Type B pancreatic cell (in vitro differentiated cells): ENCODE measurements around the gene PLEKHA6. TPM values are rescaled to one million over a fixed set of nuclear protein-coding genes. Genes with fewer than 3 reads are reported as not detected.

Source experiments
- DNase-seq: peaks from one replicate; pipeline ENCODE4 v3.0.0; 2021; ENCODE audit warnings: mixed read lengths; ENCODE audit not compliant: unreplicated experiment; ENCODE audit errors: extremely low spot score
- H3K27ac Mint-ChIP-seq: 2 replicates; pipeline ENCODE4 v1.8.0; 2021; ENCODE audit warnings: mild to moderate bottlenecking, mixed read lengths
- H3K27me3 Mint-ChIP-seq: 2 replicates; pipeline ENCODE4 v1.8.0; 2021; ENCODE audit warnings: mixed read lengths
- H3K36me3 Mint-ChIP-seq: 2 replicates; pipeline ENCODE4 v1.8.0; 2021; ENCODE audit warnings: mixed read lengths
- H3K4me1 Mint-ChIP-seq: one replicate; pipeline ENCODE4 v1.8.0; 2021; ENCODE audit warnings: mixed read lengths; ENCODE audit not compliant: unreplicated experiment
- H3K4me3 Mint-ChIP-seq: 2 replicates; pipeline ENCODE4 v1.8.0; 2021; ENCODE audit warnings: mild to moderate bottlenecking, mixed read lengths
- H3K9me3 Mint-ChIP-seq: 2 replicates; pipeline ENCODE4 v1.8.0; 2021; ENCODE audit warnings: mixed read lengths
- CTCF ChIP-seq: fragments of 200-600 bp; sonication (generic); conservative IDR thresholded peaks from 2 replicates; pipeline ENCODE4 v1.5.0; 2021; ENCODE audit warnings: antibody characterized with exemption, mild to moderate bottlenecking
- total RNA-seq: library from RNA; stranded (reverse); gene quantifications from 2 replicates; pipeline ENCODE4 v1.2.1, GENCODE V29; 2021; ENCODE audit warnings: low replicate concordance

PLEKHA6 gene
- total RNA-seq, 1 donor from 2014 or later: 37.8 TPM

- H3K36me3 Mint-ChIP-seq: no peaks in the 10 kb centered on the region
- peaks cover 42% of the 10 kb centered on the region for H3K27me3 Mint-ChIP-seq
- no peaks in the 10 kb centered on the region for H3K9me3 Mint-ChIP-seq
- no peak for DNase-seq
- H3K4me3 Mint-ChIP-seq: peak overlapping the region; percentile 66
- H3K27ac Mint-ChIP-seq: peak overlapping the region; percentile 96
- H3K4me1 Mint-ChIP-seq: peaks cover 10% of the 10 kb centered on the region
- TF ChIP-seq CTCF: no peak
Observed at GRCh38 chr1:204380293-204380831, 20.6 kb upstream of the PLEKHA6 start.

GRCh38 chr1:204377800-204378668, 18.3 kb upstream of the PLEKHA6 start:
- DNase-seq: peak; percentile 79

GRCh38 chr1:204376919-204377799, 17.4 kb upstream of the PLEKHA6 start:
- H3K4me1 Mint-ChIP-seq: peaks cover 10% of the 10 kb centered on the region
- H3K36me3 Mint-ChIP-seq: no peaks in the 10 kb centered on the region
- peak overlapping the region; percentile 85 for H3K27ac Mint-ChIP-seq
- no peak for TF ChIP-seq CTCF
- peaks cover 49% of the 10 kb centered on the region for H3K27me3 Mint-ChIP-seq
- DNase-seq: no peak
- H3K4me3 Mint-ChIP-seq: peak overlapping the region; percentile 88
- H3K9me3 Mint-ChIP-seq: no peaks in the 10 kb centered on the region

More at GRCh38 chr1:204377800-204378668, 18.3 kb upstream of the PLEKHA6 start:
- Mint-ChIP-seq H3K27ac (peak overlapping the region; percentile 83), H3K36me3 (no peaks in the 10 kb centered on the region), H3K4me1 (peaks cover 10% of the 10 kb centered on the region), H3K4me3 (peak overlapping the region; percentile 93), H3K27me3 (peaks cover 42% of the 10 kb centered on the region), H3K9me3 (no peaks in the 10 kb centered on the region)
- peak; percentile 21 for TF ChIP-seq CTCF

GRCh38 chr1:204376465-204376864, 16.7 kb upstream of the PLEKHA6 start:
- no peak for TF ChIP-seq CTCF
- H3K9me3 Mint-ChIP-seq: no peaks in the 10 kb centered on the region
- peak overlapping the region; percentile 88 for H3K4me3 Mint-ChIP-seq
- no peaks in the 10 kb centered on the region for H3K36me3 Mint-ChIP-seq
- H3K27me3 Mint-ChIP-seq: peaks cover 53% of the 10 kb centered on the region
- no peak overlapping the region for H3K27ac Mint-ChIP-seq
- no peak for DNase-seq
- H3K4me1 Mint-ChIP-seq: peaks cover 8% of the 10 kb centered on the region

- no peak for TF ChIP-seq CTCF
- Mint-ChIP-seq H3K4me1 (peaks cover 6% of the 10 kb centered on the region), H3K36me3 (no peaks in the 10 kb centered on the region), H3K9me3 (no peaks in the 10 kb centered on the region), H3K4me3 (no peak overlapping the region), H3K27ac (no peak overlapping the region), H3K27me3 (peaks cover 40% of the 10 kb centered on the region)
- no peak for DNase-seq
Observed at GRCh38 chr1:204373911-204374310, 14.2 kb upstream of the PLEKHA6 start.
